GM18505 (cell line): ENCODE results near the gene SH3RF3.

Experiments used
- ATAC-seq: cut with Tn5 transposase; IDR thresholded peaks from one replicate; pipeline ENCODE4 v1.9.1; 2021; ENCODE audit not compliant: unreplicated experiment
- POLR2A ChIP-seq: IDR thresholded peaks from 4 replicates; pipeline ENCODE4 v1.6.1; 2011; ENCODE audit warnings: borderline replicate concordance; ENCODE audit not compliant: insufficient read depth, insufficient read length; ENCODE audit errors: extremely low read depth

The SH3RF3 gene

GRCh38 chr2:109125593-109126500, 3.2 kb upstream of the SH3RF3 start:
- TF ChIP-seq POLR2A = no peak
- no peak for ATAC-seq

- no peak for ATAC-seq
Observed at GRCh38 chr2:109126501-109126860, 2.5 kb upstream of the SH3RF3 start.

GRCh38 chr2:109127556-109127955, 1.4 kb upstream of the SH3RF3 start:
- no peak for ATAC-seq
- no peak for TF ChIP-seq POLR2A

More at GRCh38 chr2:109126501-109126860, 2.5 kb upstream of the SH3RF3 start:
- TF ChIP-seq POLR2A = no peak

GRCh38 chr2:109128048-109128615, 873 bp upstream of the SH3RF3 start:
- peak; percentile 63 for ATAC-seq
- TF ChIP-seq POLR2A = no peak

GRCh38 chr2:109129356-109129920, 433 bp downstream of the SH3RF3 start:
- peak; percentile 14 for ATAC-seq
- no peak for TF ChIP-seq POLR2A

- no peak for TF ChIP-seq POLR2A
- no peak for ATAC-seq
Observed at GRCh38 chr2:109129921-109130722, 1.1 kb downstream of the SH3RF3 start.

- no peak for ATAC-seq
- no peak for TF ChIP-seq POLR2A
Observed at GRCh38 chr2:109130723-109130995, 1.7 kb downstream of the SH3RF3 start.

GRCh38 chr2:109131777-109132176, 2.8 kb downstream of the SH3RF3 start:
- no peak for TF ChIP-seq POLR2A
- no peak for ATAC-seq

- ATAC-seq = no peak
- no peak for TF ChIP-seq POLR2A
Observed at GRCh38 chr2:109132626-109133025, 3.6 kb downstream of the SH3RF3 start.

- ATAC-seq = no peak
- TF ChIP-seq POLR2A = no peak
Observed at GRCh38 chr2:109133746-109134145, 4.7 kb downstream of the SH3RF3 start.

GRCh38 chr2:109134741-109135358, 5.8 kb downstream of the SH3RF3 start:
- peak; percentile 54 for ATAC-seq
- no peak for TF ChIP-seq POLR2A

GRCh38 chr2:109135359-109136197, 6.6 kb downstream of the SH3RF3 start:
- TF ChIP-seq POLR2A = no peak
- no peak for ATAC-seq
